Sigmoid colon (tissue), 7 donors: ENCODE data around the gene FIGLA. TPM values are rescaled to one million over a fixed set of nuclear protein-coding genes. Genes with fewer than 3 reads are reported as not detected.

Source experiments
- DNase-seq: peaks from one replicate; pipeline ENCODE4 v3.0.0-alpha.2; 2019
- H3K27ac ChIP-seq, 4 donors: fragments of 200-600 bp; sonication (generic); one replicate each; pipeline ENCODE4 v1.5.1; 2016 to 2019; ENCODE audit warnings: mild to moderate bottlenecking in 1 of 4
- H3K27me3 ChIP-seq, 3 donors: fragments of 200-600 bp; sonication (generic); one replicate each; pipeline ENCODE4 v1.5.1; 2019; ENCODE audit warnings: mild to moderate bottlenecking in 1 of 3
- H3K36me3 ChIP-seq, 4 donors: fragments of 200-600 bp; sonication (generic); one replicate each; pipeline ENCODE4 v1.5.1; 2016 to 2019
- H3K4me1 ChIP-seq, 4 donors: fragments of 200-600 bp; sonication (generic); one replicate each; pipeline ENCODE4 v1.5.1; 2017 to 2019
- H3K4me3 ChIP-seq, 4 donors: fragments of 200-600 bp; sonication (generic); one replicate each; pipeline ENCODE4 v1.5.1; 2017 to 2019; ENCODE audit warnings: mild to moderate bottlenecking in 2 of 4, moderate library complexity in 1 of 4
- H3K9me3 ChIP-seq, 4 donors: fragments of 200-600 bp in 3 of 4; sonication (generic) in 3 of 4; one replicate each; pipeline versions ENCODE4 v1.5.1 to v1.6.1; 2013 to 2019
- EP300 ChIP-seq, 4 donors: sonication (generic); formaldehyde crosslinking; IDR thresholded peaks; one replicate each; pipeline ENCODE4 v1.6.1; 2017; ENCODE audit warnings: antibody characterized with exemption in 4 of 4
- POLR2A ChIP-seq, 2 donors: fragments of 450-650 bp; IDR thresholded peaks; one replicate each; pipeline ENCODE4 v1.6.1; 2016; ENCODE audit warnings: antibody characterized with exemption in 2 of 2, mild to moderate bottlenecking in 2 of 2, moderate library complexity in 2 of 2
- POLR2AphosphoS5 ChIP-seq, 4 donors: sonication (generic); formaldehyde crosslinking; IDR thresholded peaks; one replicate each; pipeline ENCODE4 v1.6.1; 2017; ENCODE audit warnings: antibody characterized with exemption in 4 of 4
- WGBS, 2 donors: extraction: QIAGEN DNeasy Blood & Tissue Kit; methylation state at CpG; one replicate each; pipeline ENCODE4 v1.1.7; 2013; 5-methylcytosine and 5-hydroxymethylcytosine counted together
- intact Hi-C: fragments of 100-400 bp; cut with DNase I; formaldehyde crosslinking; loops from one replicate; pipeline ENCODE4 v1.15.1; 2023
- polyA plus RNA-seq, 3 donors: library from polyadenylated mRNA; stranded (reverse); fragments of 200-250 nt; gene quantifications; one replicate each; pipeline ENCODE4 v1.2.3, GENCODE V29; 2013
- total RNA-seq, 4 donors: library from RNA; depleted of rRNA; stranded (reverse); fragments of >200 nt; gene quantifications; one replicate each; pipeline ENCODE4 v1.1.0, GENCODE V29; 2016
- TF ChIP-seq, protein P1 (sequence below), 4 experiments: fragments of 450-650 bp in 3 of 4; fragments of 200-600 bp in 1 of 4; IDR thresholded peaks; one replicate each; pipeline ENCODE4 v1.5.1; 2016 to 2019; ENCODE audit warnings: antibody characterized with exemption in 4 of 4, mild to moderate bottlenecking in 3 of 4, moderate library complexity in 2 of 4
- donor health status: healthy with polysubstance abuse.
- donor health status: Bipolar disorder and iron deficiency.
- donor health status: healthy.

Gene FIGLA
- total and polyA plus RNA-seq, 7 donors, result not detected

GRCh38 chr2:70826696-70827350 lies 36.4 kb upstream of the FIGLA start:
- TF ChIP-seq POLR2AphosphoS5 (IDR thresholded peaks at IDR 0.05) (no peak), POLR2A (IDR thresholded peaks at IDR 0.05) (no peak), EP300 (IDR thresholded peaks at IDR 0.05) (no peak)
- TF ChIP-seq, protein P1, sequence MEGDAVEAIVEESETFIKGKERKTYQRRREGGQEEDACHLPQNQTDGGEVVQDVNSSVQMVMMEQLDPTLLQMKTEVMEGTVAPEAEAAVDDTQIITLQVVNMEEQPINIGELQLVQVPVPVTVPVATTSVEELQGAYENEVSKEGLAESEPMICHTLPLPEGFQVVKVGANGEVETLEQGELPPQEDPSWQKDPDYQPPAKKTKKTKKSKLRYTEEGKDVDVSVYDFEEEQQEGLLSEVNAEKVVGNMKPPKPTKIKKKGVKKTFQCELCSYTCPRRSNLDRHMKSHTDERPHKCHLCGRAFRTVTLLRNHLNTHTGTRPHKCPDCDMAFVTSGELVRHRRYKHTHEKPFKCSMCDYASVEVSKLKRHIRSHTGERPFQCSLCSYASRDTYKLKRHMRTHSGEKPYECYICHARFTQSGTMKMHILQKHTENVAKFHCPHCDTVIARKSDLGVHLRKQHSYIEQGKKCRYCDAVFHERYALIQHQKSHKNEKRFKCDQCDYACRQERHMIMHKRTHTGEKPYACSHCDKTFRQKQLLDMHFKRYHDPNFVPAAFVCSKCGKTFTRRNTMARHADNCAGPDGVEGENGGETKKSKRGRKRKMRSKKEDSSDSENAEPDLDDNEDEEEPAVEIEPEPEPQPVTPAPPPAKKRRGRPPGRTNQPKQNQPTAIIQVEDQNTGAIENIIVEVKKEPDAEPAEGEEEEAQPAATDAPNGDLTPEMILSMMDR (IDR thresholded peaks at IDR 0.05), result no peak
- H3K9me3 ChIP-seq, result no peaks in the 10 kb centered on the region
- H3K36me3 ChIP-seq, result no peaks in the 10 kb centered on the region
- no peak for DNase-seq
- H3K27ac ChIP-seq, result no peak overlapping the region
- 58 to 69% methylated on average over 4 of the region's 4 CpGs for WGBS, 2 donors
- intact Hi-C loops, result no loop called here
- no peak overlapping the region for H3K4me3 ChIP-seq
- H3K27me3 ChIP-seq, result peaks cover 0 to 3% (median 0%) of the 10 kb centered on the region in 3 donors
- H3K4me1 ChIP-seq, result no peaks in the 10 kb centered on the region

DNA sequence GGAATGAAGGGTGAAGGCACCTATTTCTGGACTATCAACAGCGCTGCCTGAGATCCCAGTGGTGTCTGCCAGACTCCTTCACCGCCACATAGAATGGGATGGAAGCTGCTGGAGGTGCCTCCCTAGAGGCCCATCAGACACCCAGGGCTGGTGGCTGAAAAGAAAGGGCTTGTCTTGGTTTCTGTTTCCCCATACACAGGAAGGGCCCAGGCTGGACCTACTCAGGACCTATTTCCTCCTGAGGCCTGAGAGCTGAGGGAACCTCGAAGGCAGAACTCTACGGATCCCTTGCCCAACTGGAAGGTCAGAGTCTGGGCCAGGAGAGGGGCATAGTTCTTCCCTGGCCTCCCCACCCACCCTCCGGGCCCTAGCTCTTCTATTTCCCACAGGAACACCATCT lies 32.8 kb upstream of the FIGLA start:
- DNase-seq, result no peak
- Histone ChIP-seq H3K27me3 (no peaks in the 10 kb centered on the region), H3K27ac (no peak overlapping the region), H3K4me3 (no peak overlapping the region), H3K9me3 (no peaks in the 10 kb centered on the region), H3K36me3 (no peaks in the 10 kb centered on the region), H3K4me1 (no peaks in the 10 kb centered on the region)
- TF ChIP-seq, protein P1 (IDR thresholded peaks at IDR 0.05), result no peak
- no peak for TF ChIP-seq POLR2AphosphoS5 (IDR thresholded peaks at IDR 0.05)
- TF ChIP-seq POLR2A (IDR thresholded peaks at IDR 0.05), result no peak
- no peak for TF ChIP-seq EP300 (IDR thresholded peaks at IDR 0.05)
- 88 to 90% methylated on average over 5 of the region's 5 CpGs for WGBS, 2 donors
- intact Hi-C loops, result no loop called here

DNA sequence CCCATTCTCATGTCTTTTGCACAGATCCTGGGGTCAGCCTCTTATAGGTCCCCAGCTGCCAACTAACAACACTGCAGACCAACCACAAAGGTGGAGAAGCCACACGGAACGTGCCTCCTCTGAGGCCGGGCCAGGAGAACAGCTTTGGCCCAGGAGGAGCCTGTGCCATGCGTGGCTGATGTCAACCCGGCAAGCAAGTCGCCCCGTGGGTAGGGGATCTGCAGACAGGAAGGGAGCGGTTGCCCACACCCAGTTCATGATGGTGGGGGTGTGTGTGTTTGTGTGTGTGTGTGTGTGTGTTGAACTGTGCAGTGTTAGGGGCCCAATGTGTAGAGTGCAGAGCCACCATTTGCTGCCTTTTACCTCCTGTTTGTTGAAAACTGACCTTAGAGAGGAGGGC lies 32.4 kb upstream of the FIGLA start:
- Histone ChIP-seq H3K4me3 (no peak overlapping the region), H3K36me3 (no peaks in the 10 kb centered on the region), H3K27ac (no peak overlapping the region), H3K9me3 (no peaks in the 10 kb centered on the region), H3K27me3 (no peaks in the 10 kb centered on the region), H3K4me1 (no peaks in the 10 kb centered on the region)
- intact Hi-C loops, result no loop called here
- 84 to 86% methylated on average over 8 of the region's 8 CpGs for WGBS, 2 donors
- TF ChIP-seq POLR2AphosphoS5 (IDR thresholded peaks at IDR 0.05) (no peak), POLR2A (IDR thresholded peaks at IDR 0.05) (no peak), EP300 (IDR thresholded peaks at IDR 0.05) (no peak)
- TF ChIP-seq, protein P1 (IDR thresholded peaks at IDR 0.05), result no peak
- DNase-seq, result no peak

- Histone ChIP-seq H3K9me3 (no peaks in the 10 kb centered on the region), H3K4me1 (no peaks in the 10 kb centered on the region), H3K27ac (no peak within 1 kb of the TSS), H3K36me3 (no peaks in the 10 kb centered on the region), H3K27me3 (no peaks in the 10 kb centered on the region), H3K4me3 (no peak within 1 kb of the TSS)
- 70 to 72% methylated on average over 7 of the region's 7 CpGs for WGBS, 2 donors
- intact Hi-C loops, result no loop called here
- TF ChIP-seq EP300 (IDR thresholded peaks at IDR 0.05), result no peak
- TF ChIP-seq, protein P1 (IDR thresholded peaks at IDR 0.05), result no peak
- TF ChIP-seq POLR2AphosphoS5 (IDR thresholded peaks at IDR 0.05), result no peak
- TF ChIP-seq POLR2A (IDR thresholded peaks at IDR 0.05), result no peak
- no peak for DNase-seq
Observed at GRCh38 chr2:70820499-70820898, 30.1 kb upstream of the FIGLA start, which contains the start of gene CLEC4F. CLEC4F (minus strand) TSS chr2:70820599; CDS start chr2:70820523, 76 bp downstream.
